ENCODE measurements around the gene GDF15.

DNA sequence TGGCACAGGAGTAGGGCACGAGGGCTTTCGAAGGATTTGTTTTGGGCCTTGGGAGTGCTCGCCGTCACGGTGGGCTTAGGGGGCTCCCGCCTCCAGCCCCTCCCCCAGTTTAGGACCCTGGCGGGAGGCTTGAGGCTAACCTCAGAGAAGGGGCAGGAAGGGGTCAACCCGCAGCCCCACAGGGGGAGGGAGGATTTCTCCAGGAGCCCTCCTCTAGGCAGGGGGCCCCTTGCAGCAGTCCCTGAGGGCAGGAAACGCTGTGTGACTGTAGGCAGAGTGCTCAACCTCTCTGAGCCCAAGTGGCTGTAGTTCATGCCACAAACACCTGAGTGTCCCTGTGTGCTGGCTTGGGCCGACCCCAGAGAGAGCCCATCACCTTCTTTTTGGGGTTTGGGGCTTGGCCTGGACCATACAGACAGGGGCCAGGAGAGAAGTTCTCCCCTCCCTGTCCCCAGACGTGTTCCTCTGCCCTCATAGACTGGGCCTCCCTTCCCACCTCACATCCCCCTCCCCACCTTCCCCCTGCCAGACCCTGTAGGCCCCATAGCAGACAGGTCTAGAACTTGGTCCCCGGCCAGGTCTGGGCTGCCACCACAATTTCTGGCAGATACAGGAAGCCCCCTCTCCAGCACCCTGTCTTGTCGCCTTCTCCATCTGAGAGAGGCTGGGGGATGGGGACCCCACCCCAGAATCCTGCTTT lies 43.9 kb downstream of the GDF15 start:
- TF ChIP-seq, protein P1, sequence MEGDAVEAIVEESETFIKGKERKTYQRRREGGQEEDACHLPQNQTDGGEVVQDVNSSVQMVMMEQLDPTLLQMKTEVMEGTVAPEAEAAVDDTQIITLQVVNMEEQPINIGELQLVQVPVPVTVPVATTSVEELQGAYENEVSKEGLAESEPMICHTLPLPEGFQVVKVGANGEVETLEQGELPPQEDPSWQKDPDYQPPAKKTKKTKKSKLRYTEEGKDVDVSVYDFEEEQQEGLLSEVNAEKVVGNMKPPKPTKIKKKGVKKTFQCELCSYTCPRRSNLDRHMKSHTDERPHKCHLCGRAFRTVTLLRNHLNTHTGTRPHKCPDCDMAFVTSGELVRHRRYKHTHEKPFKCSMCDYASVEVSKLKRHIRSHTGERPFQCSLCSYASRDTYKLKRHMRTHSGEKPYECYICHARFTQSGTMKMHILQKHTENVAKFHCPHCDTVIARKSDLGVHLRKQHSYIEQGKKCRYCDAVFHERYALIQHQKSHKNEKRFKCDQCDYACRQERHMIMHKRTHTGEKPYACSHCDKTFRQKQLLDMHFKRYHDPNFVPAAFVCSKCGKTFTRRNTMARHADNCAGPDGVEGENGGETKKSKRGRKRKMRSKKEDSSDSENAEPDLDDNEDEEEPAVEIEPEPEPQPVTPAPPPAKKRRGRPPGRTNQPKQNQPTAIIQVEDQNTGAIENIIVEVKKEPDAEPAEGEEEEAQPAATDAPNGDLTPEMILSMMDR (IDR thresholded peaks at IDR 0.05): no peak
- no peak for TF ChIP-seq POLR2A (IDR thresholded peaks at IDR 0.05)

All from esophagus squamous epithelium (tissue), 4 donors.